Epithelial cell of esophagus (primary cell): ENCODE data around the gene IFNB1.

Source experiments
- DNase-seq: peaks from one replicate; pipeline ENCODE4 v3.0.0; 2010; ENCODE audit warnings: low read depth
- H3K4me3 ChIP-seq: 2 replicates; pipeline ENCODE4 v1.5.1; 2011; ENCODE audit warnings: mild to moderate bottlenecking, low read length, control low read depth
- CTCF ChIP-seq: IDR thresholded peaks from 2 replicates; pipeline ENCODE4 v1.5.1; 2011; ENCODE audit warnings: low read depth, mild to moderate bottlenecking, low read length, control low read depth, inconsistent platforms; ENCODE audit not compliant: insufficient read depth; ENCODE audit errors: missing control alignments

IFNB1 gene

DNA sequence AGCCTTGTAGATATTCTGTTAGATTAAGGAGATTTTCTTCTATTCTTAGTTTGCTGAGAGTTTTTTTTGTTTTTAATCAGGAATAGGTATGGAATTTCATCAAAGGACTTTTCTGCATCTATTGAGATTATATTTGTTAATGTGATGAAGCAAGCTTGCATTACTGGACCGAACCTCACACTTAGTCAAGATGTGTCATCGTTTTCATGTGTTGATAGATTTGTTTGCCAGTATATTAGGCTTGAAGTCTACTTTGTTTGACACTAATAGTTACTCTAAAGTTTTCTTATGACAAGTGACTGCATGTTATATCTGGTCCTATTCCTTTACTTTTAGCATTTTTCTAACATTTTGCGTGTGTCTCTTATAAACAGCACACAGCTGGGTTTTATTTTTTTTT lies 33.9 kb downstream of the IFNB1 start:
- TF ChIP-seq CTCF: no peak
- no peak overlapping the region for H3K4me3 ChIP-seq
- peak; percentile 62 for DNase-seq

DNA sequence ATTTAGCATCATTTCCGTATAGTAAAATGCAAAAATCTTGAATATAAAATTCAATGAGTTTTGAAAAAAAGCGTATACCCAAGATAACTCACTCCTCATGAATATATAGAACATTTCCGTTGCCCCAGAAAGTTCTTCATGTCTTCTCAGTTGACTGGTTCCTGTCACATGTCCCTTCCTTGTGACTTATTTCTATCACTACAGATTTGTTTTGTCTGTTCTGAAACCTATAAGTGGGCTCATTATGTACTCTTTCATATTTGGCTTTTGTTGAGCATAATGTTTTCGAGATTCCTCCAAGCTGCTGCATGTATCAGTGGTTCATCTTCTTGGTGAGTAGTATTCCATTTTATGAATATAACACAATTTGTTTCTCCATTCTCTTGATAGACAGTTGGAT lies 35.3 kb downstream of the IFNB1 start:
- TF ChIP-seq CTCF: no peak
- no peak for DNase-seq
- no peak overlapping the region for H3K4me3 ChIP-seq

- no peak for DNase-seq
- no peak for TF ChIP-seq CTCF
- no peak overlapping the region for H3K4me3 ChIP-seq
Measured at GRCh38 chr9:21039302-21039701, 38.4 kb downstream of the IFNB1 start.

DNA sequence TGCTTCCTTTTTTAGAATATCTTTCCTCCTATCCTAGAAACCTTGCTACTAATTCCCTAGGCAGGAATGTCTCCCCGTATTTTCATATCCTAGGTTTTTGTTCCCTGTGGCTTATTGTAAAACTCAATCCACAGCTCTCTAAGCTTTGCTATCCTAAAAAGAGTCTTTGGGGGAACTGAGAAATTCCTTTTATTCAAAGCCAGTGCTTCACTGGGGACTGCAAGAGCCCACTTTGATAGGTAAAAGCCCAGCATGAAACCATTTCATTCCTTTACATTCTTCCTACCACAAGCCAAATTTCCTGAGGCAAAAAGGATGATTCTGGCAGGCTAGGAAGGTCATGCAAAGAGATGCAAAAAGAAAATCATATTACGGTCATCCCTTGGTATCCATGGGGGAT lies 40.5 kb downstream of the IFNB1 start:
- H3K4me3 ChIP-seq: no peak overlapping the region
- no peak for DNase-seq
- TF ChIP-seq CTCF: no peak

GRCh38 chr9:21031808-21032183 lies 45.9 kb downstream of the IFNB1 start:
- H3K4me3 ChIP-seq: peak overlapping the region; percentile 41
- no peak for DNase-seq
- TF ChIP-seq CTCF: no peak

DNA sequence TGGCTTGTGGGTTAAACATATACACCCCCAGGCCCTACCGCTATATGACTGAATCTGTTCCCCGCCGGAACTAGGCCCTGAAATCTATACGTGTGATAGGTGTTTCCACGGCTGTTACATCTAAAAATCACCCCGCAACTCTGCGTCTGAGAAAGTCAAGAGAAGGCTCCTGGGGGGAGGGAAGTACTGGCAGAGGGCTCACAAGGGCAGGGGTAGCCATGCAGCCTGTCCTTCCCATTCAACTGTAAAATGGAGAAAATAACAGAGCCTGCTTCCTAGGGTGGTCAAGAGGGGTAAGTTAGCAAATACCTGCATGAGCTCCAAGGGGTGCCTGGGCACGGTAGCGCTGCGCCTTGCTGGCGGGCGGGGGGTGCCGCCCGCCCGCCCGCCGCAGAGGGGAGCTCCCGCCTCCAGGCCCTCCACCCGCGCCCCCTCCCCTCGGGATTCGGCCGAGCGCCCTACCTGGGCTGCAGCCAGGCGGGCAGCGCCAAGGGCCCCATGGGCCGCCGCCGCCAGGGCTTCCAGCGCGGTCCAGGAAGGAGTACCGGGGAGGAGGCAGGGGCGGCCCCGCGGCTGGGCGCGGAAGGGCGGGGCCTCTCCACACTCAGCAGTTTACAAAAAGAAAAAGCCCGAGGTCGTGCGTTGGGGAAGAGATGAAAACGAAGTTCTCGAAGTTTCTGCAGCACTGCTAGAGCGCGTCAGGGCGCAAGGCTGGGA lies 46.5 kb downstream of the IFNB1 start, which contains the start of gene HACD4:
HACD4 (minus strand) TSS at position 550 of the 717 bp plus-strand sequence; CDS start at position 500, 50 bp downstream.
- TF ChIP-seq CTCF: no peak
- peak; percentile 57 for DNase-seq
- H3K4me3 ChIP-seq: peak within 1 kb of the TSS; percentile 41
